ENCODE data around the gene ETNK1. TPM values are rescaled to one million over a fixed set of nuclear protein-coding genes. Genes with fewer than 3 reads are reported as not detected.

ETNK1 gene
- total and polyA plus RNA-seq, 7 donors = 18.6 to 49.5 (median 28.8) TPM

- Histone ChIP-seq H3K4me1 (no peaks in the 10 kb centered on the region), H3K27me3 (no peaks in the 10 kb centered on the region), H3K9me3 (peaks cover 0 to 5% (median 1%) of the 10 kb centered on the region in 4 donors), H3K36me3 (no peaks in the 10 kb centered on the region), H3K4me3 (no peak overlapping the region), H3K27ac (no peak overlapping the region)
- TF ChIP-seq POLR2AphosphoS5 (IDR thresholded peaks at IDR 0.05) (no peak), CTCF (IDR thresholded peaks at IDR 0.05) (no peak), POLR2A (IDR thresholded peaks at IDR 0.05) (no peak), EP300 (IDR thresholded peaks at IDR 0.05) (no peak)
- DNase-seq = no peak
- intact Hi-C loops (cut with DNase I) = no loop called here
- 88 to 91% methylated on average over 2 of the region's 2 CpGs for WGBS, 2 donors
Observed at GRCh38 chr12:22615963-22616501, 8.9 kb upstream of the ETNK1 start.

GRCh38 chr12:22617630-22618029 is 7.3 kb upstream of the ETNK1 start:
- TF ChIP-seq CTCF (IDR thresholded peaks at IDR 0.05) (no peak), POLR2A (IDR thresholded peaks at IDR 0.05) (no peak), POLR2AphosphoS5 (IDR thresholded peaks at IDR 0.05) (no peak), EP300 (IDR thresholded peaks at IDR 0.05) (no peak)
- WGBS, 2 donors = 93 to 97% methylated on average over 2 of the region's 2 CpGs
- no peak for DNase-seq
- intact Hi-C loops (cut with DNase I) = no loop called here
- Histone ChIP-seq H3K27me3 (no peaks in the 10 kb centered on the region), H3K4me3 (no peak overlapping the region), H3K9me3 (peaks cover 0 to 5% (median 1%) of the 10 kb centered on the region in 4 donors), H3K36me3 (no peaks in the 10 kb centered on the region), H3K4me1 (no peaks in the 10 kb centered on the region), H3K27ac (no peak overlapping the region)

- TF ChIP-seq EP300 (IDR thresholded peaks at IDR 0.05) (no peak), POLR2A (IDR thresholded peaks at IDR 0.05) (no peak), POLR2AphosphoS5 (IDR thresholded peaks at IDR 0.05) (no peak), CTCF (IDR thresholded peaks at IDR 0.05) (no peak)
- H3K4me3 ChIP-seq = peak overlapping the region; percentile 78 to 94 (median 88)
- H3K27me3 ChIP-seq = no peaks in the 10 kb centered on the region
- H3K4me1 ChIP-seq = peaks cover 0 to 34% (median 24%) of the 10 kb centered on the region in 4 donors
- no peak for DNase-seq
- H3K9me3 ChIP-seq = no peaks in the 10 kb centered on the region
- 10 to 24% methylated on average over 10 of the region's 10 CpGs for WGBS, 2 donors
- peak overlapping the region; percentile 94 to 99 (median 97) for H3K27ac ChIP-seq
- H3K36me3 ChIP-seq = no peaks in the 10 kb centered on the region
- intact Hi-C loops (cut with DNase I) = loop anchor here (5.0 kb wide), 1 partner anchor 967 kb away; the partner anchor contains the start of gene LDHB
Observed at GRCh38 chr12:22624548-22624869, 462 bp upstream of the ETNK1 start.

GRCh38 chr12:22625762-22626294 is 857 bp downstream of the ETNK1 start:
- WGBS, 2 donors = 0 to 1% methylated on average over 18 of the region's 18 CpGs

More at GRCh38 chr12:22625762-22626294, 857 bp downstream of the ETNK1 start:
- peak; percentile 66 for DNase-seq
- intact Hi-C loops (cut with DNase I) = loop anchor here (1.0 kb wide), 1 partner anchor 82 kb away; the partner anchor contains the start of gene C2CD5
- Histone ChIP-seq H3K27me3 (no peaks in the 10 kb centered on the region), H3K4me3 (peak overlapping the region; percentile 78 to 94 (median 88)), H3K27ac (peak overlapping the region; percentile 94 to 99 (median 97)), H3K36me3 (no peaks in the 10 kb centered on the region), H3K9me3 (no peaks in the 10 kb centered on the region), H3K4me1 (peaks cover 0 to 38% (median 25%) of the 10 kb centered on the region in 4 donors)
- no peak for TF ChIP-seq POLR2A (IDR thresholded peaks at IDR 0.05)
- TF ChIP-seq EP300 (IDR thresholded peaks at IDR 0.05) = peak in 2 of 4 donors; percentile 5 to 10
- no peak for TF ChIP-seq CTCF (IDR thresholded peaks at IDR 0.05)
- TF ChIP-seq POLR2AphosphoS5 (IDR thresholded peaks at IDR 0.05) = peak in 1 of 4 donors; percentile 15

Data from sigmoid colon (tissue), 7 donors.